HepG2 (cell line): ENCODE data around the gene PRR29. TPM values are rescaled to one million over a fixed set of nuclear protein-coding genes. Genes with fewer than 3 reads are reported as not detected.
A peak's percentile ranks its signal among the peaks of the same experiment; 100 is the strongest.

ENCODE experiments used
- ATRX ChIP-seq: sonication (generic); formaldehyde crosslinking; IDR thresholded peaks from 2 replicates; pipeline ENCODE4 v1.4.0; 2020; ENCODE audit warnings: missing genetic modification reagents, borderline replicate concordance
- CBX5 ChIP-seq: sonication (generic); formaldehyde crosslinking; IDR thresholded peaks from 2 replicates; pipeline ENCODE4 v1.4.0; 2020; ENCODE audit warnings: missing genetic modification reagents, borderline replicate concordance
- CENPT ChIP-seq: sonication (generic); formaldehyde crosslinking; IDR thresholded peaks from 2 replicates; pipeline ENCODE4 v1.8.0; 2022; ENCODE audit warnings: low read depth, mild to moderate bottlenecking, moderate library complexity, missing genetic modification reagents
- E2F1 ChIP-seq: sonication (generic); formaldehyde crosslinking; IDR thresholded peaks from 2 replicates; pipeline ENCODE4 v1.5.0; 2020; ENCODE audit warnings: missing genetic modification reagents
- ELF3 ChIP-seq: IDR thresholded peaks from 2 replicates; pipeline ENCODE4 v1.6.1; 2016; ENCODE audit warnings: missing genetic modification reagents, missing compliant biosample characterization
- FOSL2 ChIP-seq: sonication (generic); formaldehyde crosslinking; IDR thresholded peaks from 2 replicates; pipeline ENCODE4 v1.4.0; 2020; ENCODE audit warnings: missing genetic modification reagents
- MAZ ChIP-seq, 2 experiments: sonication (generic) in 1 of 2; formaldehyde crosslinking in 1 of 2; IDR thresholded peaks; 2 replicates each; pipeline versions ENCODE4 v1.5.0 to v1.6.1; 2012 to 2020; ENCODE audit warnings: low read depth in 2 of 2, mild to moderate bottlenecking in 2 of 2, borderline replicate concordance in 1 of 2, improper control_type of control experiment in 1 of 2, low read length in 1 of 2, missing genetic modification reagents in 1 of 2, moderate library complexity in 1 of 2
- MBNL3 ChIP-seq: fragments of 250-450 bp; sonication (Bioruptor Pico); conservative IDR thresholded peaks from 2 replicates; pipeline ENCODE4 v1.8.0; 2022; ENCODE audit warnings: mild to moderate bottlenecking, inconsistent platforms
- NFE2L1 ChIP-seq: sonication (generic); formaldehyde crosslinking; IDR thresholded peaks from 2 replicates; pipeline ENCODE4 v1.4.0; 2020; ENCODE audit warnings: missing genetic modification reagents, mild to moderate bottlenecking, borderline replicate concordance
- PBX2 ChIP-seq: IDR thresholded peaks from 2 replicates; pipeline ENCODE4 v1.6.1; 2016; ENCODE audit warnings: control low read depth
- PCBP2 ChIP-seq: fragments of 200-400 bp; formaldehyde crosslinking; optimal IDR thresholded peaks from 2 replicates; pipeline ENCODE3; 2018; ENCODE audit warnings: low read length, low read depth; ENCODE audit not compliant: poor library complexity, severe bottlenecking
- POGK ChIP-seq: sonication (generic); formaldehyde crosslinking; conservative IDR thresholded peaks from 2 replicates; pipeline ENCODE4 v1.8.0; 2022; ENCODE audit warnings: mild to moderate bottlenecking, moderate library complexity, missing genetic modification reagents
- SMAD3 ChIP-seq: sonication (generic); formaldehyde crosslinking; IDR thresholded peaks from 2 replicates; pipeline ENCODE4 v1.4.0; 2020; ENCODE audit warnings: missing genetic modification reagents
- TCF7L2 ChIP-seq: IDR thresholded peaks from 2 replicates; pipeline ENCODE4 v1.6.1; 2011; ENCODE audit warnings: mild to moderate bottlenecking, low read depth, low read length, moderate library complexity
- TEAD3 ChIP-seq: optimal IDR thresholded peaks from 2 replicates; pipeline ENCODE3; 2016; ENCODE audit warnings: borderline replicate concordance
- ZBTB43 ChIP-seq: sonication (generic); formaldehyde crosslinking; conservative IDR thresholded peaks from 2 replicates; pipeline ENCODE4 v1.4.0; 2020; ENCODE audit warnings: missing genetic modification reagents
- ZNF274 ChIP-seq: sonication (generic); formaldehyde crosslinking; IDR thresholded peaks from 2 replicates; pipeline ENCODE4 v1.5.1; 2020; ENCODE audit warnings: mild to moderate bottlenecking, missing genetic modification reagents
- ZNF33B ChIP-seq: sonication (generic); formaldehyde crosslinking; IDR thresholded peaks from 2 replicates; pipeline ENCODE4 v1.5.1; 2020; ENCODE audit warnings: mild to moderate bottlenecking, missing genetic modification reagents
- ZNF513 ChIP-seq: sonication (generic); formaldehyde crosslinking; conservative IDR thresholded peaks from 2 replicates; pipeline ENCODE4 v1.5.0; 2020; ENCODE audit warnings: missing genetic modification reagents
- ZSCAN31 ChIP-seq: sonication (generic); formaldehyde crosslinking; IDR thresholded peaks from 2 replicates; pipeline ENCODE4 v1.5.0; 2020; ENCODE audit warnings: low read depth, mild to moderate bottlenecking, missing genetic modification reagents
- polyA plus RNA-seq, 8 experiments: library from polyadenylated mRNA; depleted of rRNA in 3 of 8; stranded (reverse) in 7 of 8; unstranded in 1 of 8; fragments of >200 nt; fragmentation: Illumina TruSeq in 4 of 8; extraction: Trizol in 4 of 8; gene quantifications; 2 replicates each; pipeline versions ENCODE4 v1.2.1 to v1.2.3, GENCODE V29; 2011 to 2016; ENCODE audit warnings: low read depth in 4 of 8, missing spikeins in 1 of 8, mixed read lengths in 1 of 8; ENCODE audit not compliant: insufficient read depth in 1 of 8
- total RNA-seq, 5 experiments: library from RNA; depleted of rRNA; stranded (reverse); fragments of >200 nt; fragmentation: Illumina TruSeq; extraction: Trizol; gene quantifications; 2 replicates each; pipeline ENCODE4 v1.2.3, GENCODE V29; 2016; ENCODE audit warnings: low read depth in 1 of 5

The PRR29 gene
- total and polyA plus RNA-seq, 2 of the 13 experiments (the other 11 are each of a cell fraction or from before 2014, with no cell fraction given) = 0.07 to 0.20 TPM

GRCh38 chr17:64006361-64007088 lies 8.4 kb downstream of the PRR29 start (continued):
- TF ChIP-seq ZBTB43 (CRISPR knock-in tag) (0 out of 2 replicates have a peak, but pooled peaks have one; percentile 31), ZNF33B (no peak), CBX5 (CRISPR knock-in tag) (no peak), NFE2L1 (CRISPR knock-in tag) (no peak), ELF3 (CRISPR knock-in tag) (no peak), MBNL3 (CRISPR knock-in tag) (no peak), POGK (CRISPR knock-in tag) (no peak), TCF7L2 (no peak), E2F1 (CRISPR knock-in tag) (no peak), ZNF274 (CRISPR knock-in tag) (0 out of 2 replicates have a peak, but pooled peaks have one; percentile 17), CENPT (CRISPR knock-in tag) (no peak), ZSCAN31 (CRISPR knock-in tag) (no peak), SMAD3 (CRISPR knock-in tag) (no peak), ATRX (no peak), MAZ (IDR thresholded peaks at IDR 0.05; ENCODE audit: borderline replicate concordance, low read depth, low read length) (peak; percentile 29; the same call in 1 of the 2 replicates), MAZ (CRISPR knock-in tag; IDR thresholded peaks at IDR 0.05; ENCODE audit: low read depth) (peak; percentile 33; the same call in 1 of the 2 replicates), PCBP2 (no peak), TEAD3 (CRISPR knock-in tag) (peak; percentile 28), PBX2 (CRISPR knock-in tag) (no peak), ZNF513 (CRISPR knock-in tag) (no peak), FOSL2 (CRISPR knock-in tag) (no peak)
